ENCODE results near the gene ZNF581.

ZNF581 gene

DNA sequence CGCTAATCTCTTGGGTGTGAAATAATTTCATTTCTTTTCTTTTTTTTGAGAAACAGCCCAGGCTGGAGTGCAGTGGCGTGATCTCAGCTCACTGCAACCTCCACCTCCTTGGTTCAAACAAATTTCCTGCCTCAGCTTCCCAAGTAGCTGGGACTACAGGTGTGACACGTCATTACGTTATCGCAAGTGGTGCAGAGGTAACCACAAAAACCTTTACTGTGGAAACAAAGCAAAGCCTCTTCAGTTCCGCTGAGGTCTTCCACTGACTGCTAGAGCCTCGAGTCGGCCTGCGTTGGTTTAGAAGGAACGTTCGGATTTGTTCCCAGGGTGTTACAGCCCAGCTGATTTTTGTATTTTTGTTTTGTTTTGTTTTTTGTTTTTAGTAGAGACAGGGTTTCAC lies 17.1 kb upstream of the ZNF581 start:
- ChIA-PET POLR2A (interaction anchor here (0.6 to 3.5 kb wide), 2 partner anchors 26 to 167 kb away, joined by 7 to 34 read pairs; partner anchors contain the start of genes FIZ1 and ZNF524), CTCF (interaction anchor here (0.5 to 5.3 kb wide), 12 partner anchors 12 to 537 kb away, joined by 3 to 30 read pairs (median 4); partner anchors contain the start of gene ZNF865)
- Histone ChIP-seq H3K4me3 (ENCODE audit: low read depth, low read length) (no peak overlapping the region), H3K36me3 (ENCODE audit: control insufficient read depth in 2 of 2, insufficient read depth in 1 of 2, low read length in 2 of 2) (no peaks in the 10 kb centered on the region), H3K27ac (ENCODE audit: extremely low read depth, low read depth, low read length) (no peak overlapping the region), H3K9me3 (ENCODE audit: control insufficient read depth, insufficient read depth, low read depth, low read length) (no peaks in the 10 kb centered on the region), H3K4me1 (ENCODE audit: control insufficient read depth, insufficient read depth, low read length) (peaks cover 5% of the 10 kb centered on the region)
- TF ChIP-seq BCL11A (tag by site-specific recombination; IDR thresholded peaks at IDR 0.05; ENCODE audit: low read depth), result no peak
- no peak for TF ChIP-seq ZNF585B (tag by site-specific recombination; IDR thresholded peaks at IDR 0.05)
- no peak for TF ChIP-seq ZNF510 (tag by site-specific recombination; IDR thresholded peaks at IDR 0.05; ENCODE audit: insufficient replicate concordance)

- CTCF ChIA-PET, result interaction anchor here (0.6 to 6.0 kb wide), 50 partner anchors 8 to 824 kb away, joined by 3 to 62 read pairs (median 5); partner anchors contain the start of genes CCDC106, RDH13, U2AF2 and ZNF581
- POLR2A ChIA-PET, result interaction anchor here (0.6 to 4.2 kb wide), 13 partner anchors 8 to 701 kb away, joined by 3 to 22 read pairs (median 4); partner anchors contain the start of genes FIZ1, ISOC2, U2AF2 and ZNF581
- H3K27ac ChIP-seq (ENCODE audit: extremely low read depth, low read depth, low read length), result no peak overlapping the region
- H3K4me1 ChIP-seq (ENCODE audit: control insufficient read depth, insufficient read depth, low read length), result peaks cover 12% of the 10 kb centered on the region
- no peaks in the 10 kb centered on the region; a peak in 1 of 3 replicates for H3K36me3 ChIP-seq (ENCODE audit: control insufficient read depth in 2 of 2, insufficient read depth in 1 of 2, low read length in 2 of 2)
- no peak overlapping the region for H3K4me3 ChIP-seq (ENCODE audit: low read depth, low read length)
- TF ChIP-seq ZBTB8A (tag by site-specific recombination; IDR thresholded peaks at IDR 0.05) (no peak), ZNF654 (tag by site-specific recombination; IDR thresholded peaks at IDR 0.05; ENCODE audit: low read depth) (peak; percentile 54), ZNF704 (tag by site-specific recombination; IDR thresholded peaks at IDR 0.05) (no peak), ZSCAN30 (tag by site-specific recombination; IDR thresholded peaks at IDR 0.05) (peak; percentile 44; the same call in 1 of the 2 replicates), IKZF3 (tag by site-specific recombination; IDR thresholded peaks at IDR 0.05) (0 out of 2 replicates have a peak, but pooled peaks have one; percentile 46), ZNF660 (tag by site-specific recombination; IDR thresholded peaks at IDR 0.05) (peak; percentile 81; the same call in 1 of the 2 replicates)
- TF ChIP-seq, protein P1, sequence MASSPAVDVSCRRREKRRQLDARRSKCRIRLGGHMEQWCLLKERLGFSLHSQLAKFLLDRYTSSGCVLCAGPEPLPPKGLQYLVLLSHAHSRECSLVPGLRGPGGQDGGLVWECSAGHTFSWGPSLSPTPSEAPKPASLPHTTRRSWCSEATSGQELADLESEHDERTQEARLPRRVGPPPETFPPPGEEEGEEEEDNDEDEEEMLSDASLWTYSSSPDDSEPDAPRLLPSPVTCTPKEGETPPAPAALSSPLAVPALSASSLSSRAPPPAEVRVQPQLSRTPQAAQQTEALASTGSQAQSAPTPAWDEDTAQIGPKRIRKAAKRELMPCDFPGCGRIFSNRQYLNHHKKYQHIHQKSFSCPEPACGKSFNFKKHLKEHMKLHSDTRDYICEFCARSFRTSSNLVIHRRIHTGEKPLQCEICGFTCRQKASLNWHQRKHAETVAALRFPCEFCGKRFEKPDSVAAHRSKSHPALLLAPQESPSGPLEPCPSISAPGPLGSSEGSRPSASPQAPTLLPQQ (tag by site-specific recombination; IDR thresholded peaks at IDR 0.05), result peak; percentile 62; the same call in 1 of the 2 replicates
- TF ChIP-seq, protein P2, sequence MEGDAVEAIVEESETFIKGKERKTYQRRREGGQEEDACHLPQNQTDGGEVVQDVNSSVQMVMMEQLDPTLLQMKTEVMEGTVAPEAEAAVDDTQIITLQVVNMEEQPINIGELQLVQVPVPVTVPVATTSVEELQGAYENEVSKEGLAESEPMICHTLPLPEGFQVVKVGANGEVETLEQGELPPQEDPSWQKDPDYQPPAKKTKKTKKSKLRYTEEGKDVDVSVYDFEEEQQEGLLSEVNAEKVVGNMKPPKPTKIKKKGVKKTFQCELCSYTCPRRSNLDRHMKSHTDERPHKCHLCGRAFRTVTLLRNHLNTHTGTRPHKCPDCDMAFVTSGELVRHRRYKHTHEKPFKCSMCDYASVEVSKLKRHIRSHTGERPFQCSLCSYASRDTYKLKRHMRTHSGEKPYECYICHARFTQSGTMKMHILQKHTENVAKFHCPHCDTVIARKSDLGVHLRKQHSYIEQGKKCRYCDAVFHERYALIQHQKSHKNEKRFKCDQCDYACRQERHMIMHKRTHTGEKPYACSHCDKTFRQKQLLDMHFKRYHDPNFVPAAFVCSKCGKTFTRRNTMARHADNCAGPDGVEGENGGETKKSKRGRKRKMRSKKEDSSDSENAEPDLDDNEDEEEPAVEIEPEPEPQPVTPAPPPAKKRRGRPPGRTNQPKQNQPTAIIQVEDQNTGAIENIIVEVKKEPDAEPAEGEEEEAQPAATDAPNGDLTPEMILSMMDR (tag by site-specific recombination; IDR thresholded peaks at IDR 0.05), result peak; percentile 79
- H3K9me3 ChIP-seq (ENCODE audit: control insufficient read depth, insufficient read depth, low read depth, low read length), result no peaks in the 10 kb centered on the region
These were observed 11.0 kb upstream of the ZNF581 start for GRCh38 chr19:55632463-55632834.

DNA sequence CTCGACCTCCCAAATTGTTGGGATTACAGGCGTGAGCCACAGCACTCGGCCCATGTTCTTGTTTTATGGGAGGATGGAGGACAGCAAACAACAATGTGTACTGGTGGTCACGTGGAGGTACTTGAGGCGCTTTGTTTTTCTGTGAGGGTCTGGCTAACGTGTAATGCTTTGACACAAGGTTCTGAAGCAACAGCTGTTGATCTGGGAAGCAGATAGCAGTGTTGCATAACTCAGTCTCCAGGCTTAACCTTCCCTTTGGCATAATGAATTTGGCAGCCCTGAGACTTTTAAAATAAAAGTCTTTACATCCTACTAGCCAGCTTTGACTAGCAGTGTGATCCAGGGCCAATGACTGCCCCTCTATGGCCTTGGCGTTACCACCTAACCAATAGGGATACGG lies 9.6 kb upstream of the ZNF581 start:
- TF ChIP-seq ZNF626 (tag by site-specific recombination; IDR thresholded peaks at IDR 0.05) (no peak), ZNF777 (tag by site-specific recombination; IDR thresholded peaks at IDR 0.05; ENCODE audit: borderline replicate concordance) (no peak), ZNF26 (tag by site-specific recombination; IDR thresholded peaks at IDR 0.05) (no peak)
- Histone ChIP-seq H3K9me3 (ENCODE audit: control insufficient read depth, insufficient read depth, low read depth, low read length) (no peaks in the 10 kb centered on the region), H3K4me3 (ENCODE audit: low read depth, low read length) (no peak overlapping the region), H3K36me3 (ENCODE audit: control insufficient read depth in 2 of 2, insufficient read depth in 1 of 2, low read length in 2 of 2) (peaks cover 5 to 11% of the 10 kb centered on the region in 2 experiments; a peak in 2 of 3 replicates), H3K4me1 (ENCODE audit: control insufficient read depth, insufficient read depth, low read length) (peaks cover 12% of the 10 kb centered on the region), H3K27ac (ENCODE audit: extremely low read depth, low read depth, low read length) (no peak overlapping the region)
- ChIA-PET CTCF (interaction anchor here (0.6 to 6.0 kb wide), 21 partner anchors 9 to 1465 kb away, joined by 3 to 62 read pairs (median 16); partner anchors contain the start of genes CCDC106, HSPBP1, U2AF2 and ZNF784), POLR2A (interaction anchor here (1.3 to 4.2 kb wide), 4 partner anchors 9 to 172 kb away, joined by 4 to 22 read pairs (median 6); partner anchors contain the start of genes ISOC2, U2AF2, ZNF581 and ZNF784)
